ENCODE data around the gene PAEP.

Gene PAEP

GRCh38 chr9:135602789-135603481 lies 41.4 kb downstream of the PAEP start:
- peak; percentile 26 for DNase-seq

GRCh38 chr9:135604437-135605237 lies 43.1 kb downstream of the PAEP start:
- peak; percentile 23 for DNase-seq

DNA sequence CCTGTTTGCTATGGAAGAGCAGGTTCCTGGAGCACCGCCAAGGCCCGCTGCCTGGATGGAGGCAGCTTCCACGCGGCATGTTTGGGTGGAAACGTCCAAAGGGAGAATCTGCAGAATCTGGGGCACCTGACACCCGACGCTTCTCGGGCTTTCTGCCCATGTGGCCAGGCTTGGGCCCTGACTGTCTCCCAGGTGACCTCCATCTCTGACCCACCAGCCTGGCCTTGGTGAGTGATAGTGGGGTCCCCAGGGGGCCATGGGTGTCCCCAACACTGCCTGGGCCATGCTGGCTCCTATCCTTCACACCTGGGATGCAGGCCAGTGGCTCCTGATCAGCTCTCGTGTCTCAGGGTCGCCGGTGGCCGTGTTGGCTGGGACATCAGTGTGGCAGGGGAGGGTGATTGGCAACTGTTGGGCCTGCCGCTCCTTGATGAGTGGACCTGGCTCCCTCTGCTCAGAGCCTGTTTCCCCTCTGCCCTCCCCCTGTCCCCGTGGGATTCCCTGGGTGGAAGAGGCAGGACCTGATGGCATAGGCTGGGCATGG lies 43.8 kb downstream of the PAEP start:
- no peak for DNase-seq

- DNase-seq, result no peak
Observed at GRCh38 chr9:135606885-135607259, 45.3 kb downstream of the PAEP start.

- no peak for DNase-seq
Observed at GRCh38 chr9:135607401-135608293, 46.1 kb downstream of the PAEP start.

GRCh38 chr9:135608294-135608998 lies 46.9 kb downstream of the PAEP start:
- DNase-seq, result no peak

DNA sequence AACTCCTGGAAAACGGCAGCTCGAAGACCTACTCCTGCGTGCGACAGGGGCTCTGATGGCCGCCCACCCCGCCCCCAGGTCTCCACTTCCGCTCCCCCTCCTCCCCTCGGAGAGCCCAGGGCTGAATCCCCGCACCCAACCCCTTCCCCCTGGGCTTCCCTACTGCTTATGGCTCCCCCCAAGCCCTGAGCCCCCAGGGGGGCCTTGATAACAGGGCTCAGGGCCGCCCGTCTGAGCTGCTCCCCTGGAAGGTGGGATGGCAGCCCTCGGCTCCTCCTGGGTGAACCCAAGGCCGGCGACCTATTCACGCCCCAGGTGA lies 47.4 kb downstream of the PAEP start:
- DNase-seq, result no peak

GRCh38 chr9:135609366-135609955 lies 47.9 kb downstream of the PAEP start:
- no peak for DNase-seq

- no peak for DNase-seq
Observed at GRCh38 chr9:135610290-135611141, 49.0 kb downstream of the PAEP start.

- no peak for DNase-seq
Observed at GRCh38 chr9:135611142-135611874, 49.8 kb downstream of the PAEP start.

GRCh38 chr9:135611875-135612209 lies 50.3 kb downstream of the PAEP start:
- DNase-seq, result no peak

DNA sequence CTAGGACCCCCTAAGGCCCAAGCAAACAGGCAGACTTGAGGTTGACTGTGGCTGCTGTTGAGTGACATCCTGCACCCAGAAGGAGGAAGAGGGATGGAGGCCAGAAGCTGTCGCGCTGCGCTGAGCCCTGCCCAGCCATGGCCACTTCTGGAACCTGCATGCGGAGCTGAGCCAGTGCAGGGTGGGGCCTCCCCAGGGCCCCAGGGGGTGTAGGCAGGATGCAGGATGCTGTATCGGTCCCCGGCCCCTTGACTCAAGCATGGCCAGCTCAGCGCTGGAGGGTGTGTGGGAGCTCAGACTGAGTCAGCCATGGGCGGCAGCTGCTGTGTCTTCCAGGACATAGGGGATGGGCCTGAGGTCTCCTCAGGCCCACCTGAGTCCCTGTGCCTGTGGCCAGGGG lies 50.9 kb downstream of the PAEP start:
- DNase-seq, result no peak

GRCh38 chr9:135612981-135613910 lies 51.7 kb downstream of the PAEP start:
- DNase-seq, result no peak

DNA sequence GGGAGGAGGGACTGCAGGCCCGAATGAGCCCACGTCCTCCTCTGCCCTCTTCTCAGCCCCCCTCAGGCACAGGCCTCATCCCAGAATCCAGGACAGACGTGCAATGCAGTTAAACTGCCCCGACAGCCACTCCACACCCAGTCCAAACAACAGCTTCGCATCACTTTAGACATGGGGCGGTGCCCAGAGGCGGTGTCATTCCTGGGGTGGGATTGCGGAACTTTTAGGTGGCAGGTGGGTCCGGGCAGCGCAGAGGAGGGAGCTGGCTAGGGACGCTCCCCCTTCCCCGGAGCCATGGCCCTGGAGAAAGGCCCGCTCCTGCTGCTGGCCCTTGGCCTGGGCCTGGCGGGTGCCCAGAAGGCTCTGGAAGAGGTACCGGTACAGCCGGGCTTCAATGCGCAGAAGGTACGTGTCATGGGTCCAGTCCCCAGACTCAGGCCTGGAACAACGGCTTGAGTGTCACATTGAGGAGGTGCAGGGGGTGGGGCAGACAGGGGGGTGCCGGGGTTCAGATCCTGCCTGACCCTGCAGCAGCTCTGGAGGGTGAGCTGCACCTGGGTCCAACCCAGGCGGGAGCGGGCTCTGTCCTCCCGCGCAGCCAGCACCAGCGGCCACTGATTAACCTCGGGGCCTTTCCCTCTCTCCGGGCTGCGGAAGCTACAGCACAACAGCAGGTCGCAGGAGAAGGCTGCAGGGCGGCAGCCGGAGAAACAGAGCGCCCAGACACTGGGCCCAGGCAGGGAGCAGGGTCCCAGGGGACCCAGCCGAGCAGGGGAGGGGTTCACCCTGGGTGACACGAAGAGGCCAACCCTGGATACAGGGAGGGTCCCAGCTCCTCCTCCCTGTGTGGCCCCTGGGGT lies 52.6 kb downstream of the PAEP start:
- no peak for DNase-seq

GRCh38 chr9:135614821-135615665 lies 53.5 kb downstream of the PAEP start:
- DNase-seq, result no peak

DNA sequence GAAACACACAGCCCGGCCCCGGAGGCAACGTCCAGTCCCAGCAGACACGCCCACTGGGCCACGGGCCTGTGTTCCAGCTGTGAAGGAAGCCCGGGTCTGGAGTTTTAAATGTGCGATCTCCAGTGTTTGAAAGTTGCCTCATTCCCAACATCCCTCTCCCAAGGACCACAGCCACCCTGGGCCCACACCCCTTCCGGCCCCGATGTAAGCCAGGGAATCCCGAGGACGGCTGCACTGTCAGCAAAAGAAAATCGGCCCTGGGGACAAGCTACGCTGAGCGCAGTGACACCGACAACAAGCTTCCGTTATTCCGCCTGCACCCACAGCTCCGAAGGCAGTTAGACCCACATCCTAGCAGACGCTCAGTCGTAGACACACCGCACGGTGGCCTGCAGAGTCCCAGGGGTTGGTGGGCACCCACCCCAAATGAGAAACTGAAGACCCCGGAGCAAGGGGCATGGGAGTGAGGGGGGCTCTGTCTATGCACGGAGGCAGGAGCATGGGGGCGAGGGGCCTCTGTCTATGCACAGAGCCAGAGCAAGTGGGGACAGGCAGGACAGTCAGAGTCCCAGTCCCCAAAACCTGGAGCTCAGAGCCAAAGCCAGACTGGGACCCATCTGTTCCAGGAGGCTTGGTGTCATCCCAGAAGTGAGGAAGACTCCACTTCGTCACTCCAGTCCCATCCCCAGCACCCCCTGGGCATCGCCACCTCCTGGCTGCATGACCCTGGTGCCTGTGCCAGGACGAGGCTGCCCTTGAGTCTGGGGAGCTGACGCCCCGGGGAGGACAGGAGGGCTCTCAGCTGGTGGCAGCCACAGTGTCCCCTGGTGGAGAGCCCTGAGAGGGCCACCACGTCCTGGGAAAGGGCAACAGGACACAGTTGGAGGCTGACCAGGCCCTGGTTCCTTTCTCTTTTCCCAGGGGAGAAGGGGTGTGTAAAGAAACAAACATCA lies 54.4 kb downstream of the PAEP start:
- no peak for DNase-seq
